ENCODE results near the gene FGF22.

FGF22 gene

DNA sequence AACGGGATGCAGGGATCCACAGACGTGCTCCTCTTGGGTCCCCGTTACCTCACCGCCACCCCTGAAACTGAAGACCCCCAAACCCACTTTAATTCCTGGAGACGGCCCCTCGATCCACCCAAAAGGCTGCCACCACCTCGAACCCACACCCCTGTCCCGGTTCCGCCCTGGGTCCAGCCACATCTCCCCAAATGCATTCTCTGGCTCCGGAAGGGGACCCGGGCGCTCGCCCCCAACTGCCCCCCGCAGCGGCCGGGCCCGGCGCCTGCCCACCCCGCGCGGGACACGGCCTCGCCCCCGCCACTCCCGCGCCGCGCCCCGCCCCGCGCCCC, 36.3 kb downstream of the FGF22 start:
- FAIRE-seq (no peak), DNase-seq (ENCODE audit: insufficient read length, low spot score) (no peak)
- no peak for TF ChIP-seq POLR2A (IDR thresholded peaks at IDR 0.05; ENCODE audit: low read depth, low read length)

DNA sequence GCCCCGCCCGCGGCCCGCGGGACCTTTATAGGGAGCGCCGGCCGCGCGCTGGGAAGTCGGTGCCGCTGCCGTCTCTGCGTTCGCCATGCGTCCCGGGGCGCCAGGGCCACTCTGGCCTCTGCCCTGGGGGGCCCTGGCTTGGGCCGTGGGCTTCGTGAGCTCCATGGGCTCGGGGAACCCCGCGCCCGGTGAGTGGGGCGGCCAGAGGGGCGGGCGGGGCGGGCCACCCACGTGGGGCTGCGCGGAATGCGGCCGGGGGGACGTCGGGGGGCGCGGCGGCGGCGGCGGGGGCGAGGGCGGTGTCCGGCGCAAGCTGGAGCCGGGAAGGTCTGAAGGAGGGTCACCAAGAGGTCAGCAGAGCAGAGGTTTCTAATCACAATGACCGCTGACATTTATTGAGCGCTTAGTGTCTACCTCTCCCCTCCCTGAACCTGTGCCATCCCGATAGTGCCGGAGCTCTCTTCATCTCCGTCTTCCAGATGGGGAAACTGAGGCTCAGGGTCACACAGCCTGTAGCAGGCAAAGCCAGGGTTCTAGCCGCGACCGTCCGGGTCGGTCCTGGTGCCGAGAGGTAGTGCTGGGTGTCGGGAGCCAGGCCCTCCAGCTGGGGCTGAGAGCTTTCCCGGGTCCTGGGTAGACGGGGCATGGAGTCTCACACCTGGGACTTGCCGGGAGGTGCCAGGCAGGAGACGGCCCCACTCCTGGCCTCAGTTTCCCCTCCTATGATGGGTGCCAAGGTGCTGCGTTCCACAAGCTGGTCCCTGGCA, 36.8 kb downstream of the FGF22 start, which contains the start of gene FSTL3:
FSTL3 (plus strand) TSS at position 54 of the 767 bp plus-strand sequence; CDS start at position 86, 32 bp downstream.
- no peak for DNase-seq (ENCODE audit: insufficient read length, low spot score)
- no peak for FAIRE-seq
- TF ChIP-seq POLR2A (IDR thresholded peaks at IDR 0.05; ENCODE audit: low read depth, low read length) = peak; percentile 90

DNA sequence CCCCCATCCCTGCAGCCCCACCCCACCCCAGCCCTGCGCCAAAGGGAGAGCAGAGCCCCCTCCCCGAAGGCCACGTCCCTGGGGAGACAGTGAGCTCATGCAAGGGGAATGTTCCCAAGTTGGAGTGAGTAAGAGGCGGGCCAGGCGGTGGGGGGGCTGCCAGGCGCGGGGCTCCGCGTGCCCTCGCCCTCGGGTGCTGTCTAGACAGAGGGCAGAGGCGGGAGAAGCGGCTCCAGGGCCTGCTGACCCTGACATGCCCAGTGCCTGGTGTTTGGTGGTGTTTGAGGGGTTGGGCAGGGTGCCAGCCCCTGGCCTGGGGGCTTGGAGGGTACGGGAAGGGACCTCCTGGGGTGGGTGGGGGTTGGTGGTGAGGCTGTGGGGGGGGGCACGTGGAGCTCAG, 37.5 kb downstream of the FGF22 start:
- FAIRE-seq (no peak), DNase-seq (ENCODE audit: insufficient read length, low spot score) (peak; percentile 95)
- TF ChIP-seq POLR2A (IDR thresholded peaks at IDR 0.05; ENCODE audit: low read depth, low read length) = no peak

DNA sequence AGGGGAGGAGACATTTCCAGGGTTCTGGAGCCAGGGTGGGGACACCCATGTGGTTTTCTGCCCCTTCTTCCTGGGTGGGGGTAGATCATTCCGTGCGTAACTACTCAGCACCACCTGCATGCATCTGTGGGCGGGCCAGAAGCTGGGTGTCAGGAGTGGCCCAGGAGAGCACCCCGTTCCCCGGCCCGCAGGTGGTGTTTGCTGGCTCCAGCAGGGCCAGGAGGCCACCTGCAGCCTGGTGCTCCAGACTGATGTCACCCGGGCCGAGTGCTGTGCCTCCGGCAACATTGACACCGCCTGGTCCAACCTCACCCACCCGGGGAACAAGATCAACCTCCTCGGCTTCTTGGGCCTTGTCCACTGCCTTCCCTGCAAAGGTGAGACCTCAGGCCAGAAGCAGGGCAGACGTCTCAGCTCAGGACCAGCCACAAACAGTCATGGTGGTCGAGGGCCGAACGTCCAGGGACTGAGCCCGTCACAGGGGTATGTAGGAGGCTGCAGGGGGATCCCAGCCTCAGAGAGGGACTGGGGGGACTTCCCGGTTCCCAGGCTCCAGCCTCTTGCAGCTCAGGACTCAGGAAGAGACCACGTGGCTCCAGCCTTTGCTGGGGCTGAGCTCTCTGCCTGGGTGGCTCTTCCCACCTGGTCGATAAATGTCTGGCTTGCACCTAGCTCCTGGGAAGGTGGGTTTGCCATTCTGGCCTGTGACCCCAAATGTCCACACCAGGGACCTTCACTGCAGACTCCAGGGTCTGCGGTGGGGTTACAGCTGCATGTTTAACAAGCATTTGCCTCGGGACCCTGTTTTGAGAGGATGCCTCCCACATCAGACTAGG, 38.1 kb downstream of the FGF22 start:
- FAIRE-seq (no peak), DNase-seq (ENCODE audit: insufficient read length, low spot score) (peak; percentile 83)
- no peak for TF ChIP-seq POLR2A (IDR thresholded peaks at IDR 0.05; ENCODE audit: low read depth, low read length)

DNA sequence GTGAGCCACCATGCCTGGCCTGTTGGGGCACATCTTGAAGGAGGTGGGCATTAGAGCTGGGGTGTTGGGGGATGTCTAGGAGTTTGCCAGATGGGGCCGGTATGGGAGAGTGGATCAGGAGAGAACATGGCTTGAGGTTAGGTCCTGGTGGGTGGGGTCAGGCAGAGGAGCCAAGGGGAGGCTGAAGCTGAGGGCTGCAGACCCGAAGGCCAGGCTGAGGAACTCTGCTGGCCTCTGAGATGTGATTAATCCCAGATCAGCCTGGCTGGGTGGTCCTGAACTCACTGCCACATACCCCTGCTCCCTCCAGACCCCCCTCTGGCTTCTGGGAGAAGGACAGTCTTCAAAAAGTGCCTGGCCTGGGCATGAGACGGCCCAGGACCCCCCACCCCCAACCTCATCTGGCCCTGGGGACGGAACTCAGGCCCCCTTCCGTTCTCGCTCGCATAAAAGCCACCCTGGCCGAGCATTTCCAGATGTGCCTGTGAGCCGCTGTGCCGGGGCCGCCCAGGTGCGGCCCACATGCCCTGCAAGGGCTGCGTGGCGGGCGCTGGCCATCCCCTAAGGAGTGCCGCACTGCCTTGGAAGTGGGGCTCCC, 39.2 kb downstream of the FGF22 start:
- DNase-seq (ENCODE audit: insufficient read length, low spot score) (no peak), FAIRE-seq (no peak)
- TF ChIP-seq POLR2A (IDR thresholded peaks at IDR 0.05; ENCODE audit: low read depth, low read length) = 0 out of 2 replicates have a peak, but pooled peaks have one; percentile 10

DNA sequence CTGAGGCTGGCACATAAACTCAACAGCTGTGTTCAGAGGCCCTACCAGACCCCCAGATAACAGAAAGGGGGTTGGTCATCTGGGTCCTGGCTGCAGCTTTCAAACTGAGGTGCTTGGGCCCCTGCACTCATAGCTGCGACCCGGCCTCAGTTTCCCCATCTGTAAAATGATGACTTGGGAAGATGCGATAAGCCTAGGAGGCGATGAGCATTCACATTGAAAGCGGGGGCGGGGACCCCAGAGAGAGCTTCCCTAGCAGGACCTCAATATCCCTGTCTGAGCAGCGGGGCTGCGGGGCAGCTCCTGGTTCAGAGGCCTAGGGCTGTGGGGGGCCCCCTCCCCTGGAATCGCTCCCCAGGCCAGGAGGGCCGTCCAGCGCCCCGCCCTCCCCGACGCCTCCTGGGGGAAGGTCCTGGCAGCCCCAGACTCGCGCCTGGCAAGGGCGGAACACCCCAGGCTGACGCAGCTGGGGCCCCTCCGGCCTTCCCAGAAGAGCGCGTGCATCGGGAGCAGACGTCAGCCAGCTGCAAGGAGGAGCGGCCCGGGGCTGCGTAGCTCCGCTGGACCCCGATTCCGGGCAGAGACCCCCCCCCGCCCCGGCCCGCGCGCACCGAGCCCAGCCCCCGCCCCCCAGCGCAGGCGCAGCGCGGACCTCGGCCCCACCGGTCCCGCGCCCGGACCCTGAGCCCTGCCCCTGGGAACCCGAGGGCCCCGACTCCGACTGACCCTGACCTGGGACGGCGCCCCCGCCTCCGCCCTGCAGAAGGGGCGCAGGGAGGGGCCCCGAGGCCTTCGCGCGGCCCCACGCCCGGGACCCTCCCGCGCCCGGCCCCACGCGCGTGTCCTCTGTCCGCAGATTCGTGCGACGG, 40.0 kb downstream of the FGF22 start:
- DNase-seq (ENCODE audit: insufficient read length, low spot score) (peak; percentile 78), FAIRE-seq (no peak)
- TF ChIP-seq POLR2A (IDR thresholded peaks at IDR 0.05; ENCODE audit: low read depth, low read length) = peak; percentile 25; the same call in 1 of the 2 replicates

DNA sequence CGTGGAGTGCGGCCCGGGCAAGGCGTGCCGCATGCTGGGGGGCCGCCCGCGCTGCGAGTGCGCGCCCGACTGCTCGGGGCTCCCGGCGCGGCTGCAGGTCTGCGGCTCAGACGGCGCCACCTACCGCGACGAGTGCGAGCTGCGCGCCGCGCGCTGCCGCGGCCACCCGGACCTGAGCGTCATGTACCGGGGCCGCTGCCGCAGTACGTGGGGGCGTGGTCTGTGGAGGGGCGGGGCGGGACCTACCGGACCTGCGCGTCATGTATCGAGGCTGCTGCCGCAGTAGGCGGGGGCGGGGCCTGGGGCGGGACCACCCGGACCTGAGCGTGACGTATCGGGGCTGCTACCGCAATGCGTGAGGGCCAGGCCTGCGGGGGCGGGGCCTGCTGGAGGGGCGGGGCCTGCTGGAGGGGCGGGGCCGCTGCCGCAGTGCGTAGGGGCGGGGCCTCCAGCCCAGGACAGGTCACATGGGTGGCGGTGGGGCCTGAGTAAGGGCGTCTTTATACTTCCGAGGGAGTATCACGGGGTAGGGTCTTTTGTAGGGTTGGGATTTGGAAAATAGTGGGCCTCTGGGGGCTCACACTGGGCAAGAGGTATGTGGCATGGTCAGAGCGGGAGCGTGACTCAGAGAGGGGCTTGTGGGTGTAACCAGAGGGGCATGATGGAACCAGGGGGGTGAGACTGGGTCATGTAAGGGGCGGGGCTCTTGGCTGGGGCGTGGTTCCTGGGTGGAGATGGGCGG, 40.8 kb downstream of the FGF22 start:
- peak; percentile 97 for DNase-seq (ENCODE audit: insufficient read length, low spot score)
- FAIRE-seq = no peak
- peak; percentile 80 for TF ChIP-seq POLR2A (IDR thresholded peaks at IDR 0.05; ENCODE audit: low read depth, low read length)

DNA sequence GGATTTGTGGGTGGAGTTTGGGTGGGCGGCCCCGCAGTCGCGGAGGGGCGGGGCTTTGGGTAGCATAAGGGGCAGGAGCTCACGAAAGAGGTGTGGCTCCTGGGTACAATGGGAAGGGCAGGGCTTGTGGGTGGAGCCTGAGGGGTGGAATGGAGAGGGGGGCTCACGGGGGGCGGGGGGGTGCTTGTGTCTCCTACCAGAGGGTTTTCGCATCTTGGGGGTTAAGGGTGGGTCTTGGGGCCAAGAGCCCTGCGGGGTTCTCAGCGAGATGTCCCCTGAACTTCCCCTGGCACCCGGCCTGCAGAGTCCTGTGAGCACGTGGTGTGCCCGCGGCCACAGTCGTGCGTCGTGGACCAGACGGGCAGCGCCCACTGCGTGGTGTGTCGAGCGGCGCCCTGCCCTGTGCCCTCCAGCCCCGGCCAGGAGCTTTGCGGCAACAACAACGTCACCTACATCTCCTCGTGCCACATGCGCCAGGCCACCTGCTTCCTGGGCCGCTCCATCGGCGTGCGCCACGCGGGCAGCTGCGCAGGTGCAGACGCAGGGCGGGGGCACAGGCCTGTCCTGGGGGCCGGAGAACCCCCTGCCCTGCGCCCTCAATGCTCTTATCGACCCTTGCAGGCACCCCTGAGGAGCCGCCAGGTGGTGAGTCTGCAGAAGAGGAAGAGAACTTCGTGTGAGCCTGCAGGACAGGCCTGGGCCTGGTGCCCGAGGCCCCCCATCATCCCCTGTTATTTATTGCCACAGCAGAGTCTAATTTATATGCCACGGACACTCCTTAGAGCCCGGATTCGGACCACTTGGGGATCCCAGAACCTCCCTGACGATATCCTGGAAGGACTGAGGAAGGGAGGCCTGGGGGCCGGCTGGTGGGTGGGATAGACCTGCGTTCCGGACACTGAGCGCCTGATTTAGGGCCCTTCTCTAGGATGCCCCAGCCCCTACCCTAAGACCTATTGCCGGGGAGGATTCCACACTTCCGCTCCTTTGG, 41.6 kb downstream of the FGF22 start:
- TF ChIP-seq POLR2A (IDR thresholded peaks at IDR 0.05; ENCODE audit: low read depth, low read length) = no peak
- DNase-seq (ENCODE audit: insufficient read length, low spot score) (peak; percentile 84), FAIRE-seq (no peak)

DNA sequence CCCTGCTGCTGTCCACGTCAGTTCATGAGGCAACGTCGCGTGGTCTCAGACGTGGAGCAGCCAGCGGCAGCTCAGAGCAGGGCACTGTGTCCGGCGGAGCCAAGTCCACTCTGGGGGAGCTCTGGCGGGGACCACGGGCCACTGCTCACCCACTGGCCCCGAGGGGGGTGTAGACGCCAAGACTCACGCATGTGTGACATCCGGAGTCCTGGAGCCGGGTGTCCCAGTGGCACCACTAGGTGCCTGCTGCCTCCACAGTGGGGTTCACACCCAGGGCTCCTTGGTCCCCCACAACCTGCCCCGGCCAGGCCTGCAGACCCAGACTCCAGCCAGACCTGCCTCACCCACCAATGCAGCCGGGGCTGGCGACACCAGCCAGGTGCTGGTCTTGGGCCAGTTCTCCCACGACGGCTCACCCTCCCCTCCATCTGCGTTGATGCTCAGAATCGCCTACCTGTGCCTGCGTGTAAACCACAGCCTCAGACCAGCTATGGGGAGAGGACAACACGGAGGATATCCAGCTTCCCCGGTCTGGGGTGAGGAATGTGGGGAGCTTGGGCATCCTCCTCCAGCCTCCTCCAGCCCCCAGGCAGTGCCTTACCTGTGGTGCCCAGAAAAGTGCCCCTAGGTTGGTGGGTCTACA, 43.1 kb downstream of the FGF22 start:
- no peak for DNase-seq (ENCODE audit: insufficient read length, low spot score)
- no peak for FAIRE-seq
- no peak for TF ChIP-seq POLR2A (IDR thresholded peaks at IDR 0.05; ENCODE audit: low read depth, low read length)

DNA sequence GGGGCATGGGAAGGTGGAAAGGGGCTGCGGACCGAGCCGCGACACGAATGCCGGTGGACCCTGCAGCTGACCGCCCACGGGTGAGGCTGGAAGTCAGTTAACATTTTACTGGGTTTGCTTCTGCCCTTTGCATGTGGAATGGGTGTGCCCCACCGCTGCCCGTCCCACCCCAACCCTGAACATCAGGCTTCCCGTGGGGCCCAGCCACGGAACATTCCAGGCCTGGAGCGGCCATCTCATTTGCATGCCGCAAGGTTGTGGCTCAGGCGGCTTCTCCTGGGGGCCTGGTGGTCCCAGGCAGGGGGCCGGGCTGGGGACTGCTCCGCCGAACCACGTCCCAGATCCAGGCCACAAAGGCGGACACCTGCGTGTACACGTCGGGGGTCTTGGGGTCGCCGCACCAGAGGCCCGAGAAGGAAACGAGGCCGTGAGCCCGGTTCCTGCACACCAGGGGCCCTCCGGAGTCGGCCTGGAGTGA, 45.8 kb downstream of the FGF22 start:
- TF ChIP-seq POLR2A (IDR thresholded peaks at IDR 0.05; ENCODE audit: low read depth, low read length) = no peak
- FAIRE-seq (no peak), DNase-seq (ENCODE audit: insufficient read length, low spot score) (no peak)

DNA sequence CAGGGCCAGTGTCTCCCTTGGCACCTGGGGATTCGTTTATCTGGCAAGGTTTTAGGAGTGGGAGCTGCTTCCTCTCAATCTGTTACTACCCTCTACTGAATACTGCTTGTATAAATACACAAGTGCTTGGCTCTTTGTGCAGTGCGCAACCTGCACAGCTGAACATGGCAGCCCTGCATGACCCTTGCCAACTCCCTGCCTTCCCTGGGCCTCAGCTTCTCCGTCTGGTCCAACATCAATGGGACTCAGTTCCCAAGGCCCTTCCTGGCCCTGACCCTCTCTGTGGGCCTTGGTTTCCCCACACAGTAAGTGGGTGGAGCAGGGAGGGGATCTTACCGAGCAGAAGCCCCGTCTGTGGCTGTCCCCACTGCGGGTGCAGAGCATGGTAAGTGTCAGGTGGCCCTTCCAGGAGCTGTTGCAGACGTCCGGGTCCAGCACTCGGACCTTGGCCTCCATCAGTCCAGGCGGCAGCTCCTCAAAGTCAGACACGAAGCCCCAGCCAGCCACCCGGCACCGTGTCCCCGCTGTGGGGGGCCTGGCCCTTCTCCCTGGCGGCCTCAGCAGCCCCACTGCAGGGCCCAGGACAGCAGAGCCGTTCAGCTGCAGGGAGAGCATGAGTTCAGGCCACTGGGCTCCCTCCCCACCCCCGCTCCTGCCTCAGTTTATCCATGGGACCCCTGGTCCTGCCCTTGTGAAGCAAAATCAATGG, 47.1 kb downstream of the FGF22 start:
- no peak for FAIRE-seq

More for the DNA sequence above, 47.1 kb downstream of the FGF22 start:
- DNase-seq (ENCODE audit: insufficient read length, low spot score) = no peak
- TF ChIP-seq POLR2A (IDR thresholded peaks at IDR 0.05; ENCODE audit: low read depth, low read length) = no peak
